ENCODE data around the gene SERPINA1. TPM values are rescaled to one million over a fixed set of nuclear protein-coding genes. Genes with fewer than 3 reads are reported as not detected.
"Not testable (repeated sequence)": the region's sequence is repeated elsewhere in the genome, so short reads cannot be mapped to it uniquely, and the experiment has no call there.

Gene SERPINA1
- total and polyA plus RNA-seq, 2 experiments from 2014 or later: 3,480 to 5,074 TPM

DNA sequence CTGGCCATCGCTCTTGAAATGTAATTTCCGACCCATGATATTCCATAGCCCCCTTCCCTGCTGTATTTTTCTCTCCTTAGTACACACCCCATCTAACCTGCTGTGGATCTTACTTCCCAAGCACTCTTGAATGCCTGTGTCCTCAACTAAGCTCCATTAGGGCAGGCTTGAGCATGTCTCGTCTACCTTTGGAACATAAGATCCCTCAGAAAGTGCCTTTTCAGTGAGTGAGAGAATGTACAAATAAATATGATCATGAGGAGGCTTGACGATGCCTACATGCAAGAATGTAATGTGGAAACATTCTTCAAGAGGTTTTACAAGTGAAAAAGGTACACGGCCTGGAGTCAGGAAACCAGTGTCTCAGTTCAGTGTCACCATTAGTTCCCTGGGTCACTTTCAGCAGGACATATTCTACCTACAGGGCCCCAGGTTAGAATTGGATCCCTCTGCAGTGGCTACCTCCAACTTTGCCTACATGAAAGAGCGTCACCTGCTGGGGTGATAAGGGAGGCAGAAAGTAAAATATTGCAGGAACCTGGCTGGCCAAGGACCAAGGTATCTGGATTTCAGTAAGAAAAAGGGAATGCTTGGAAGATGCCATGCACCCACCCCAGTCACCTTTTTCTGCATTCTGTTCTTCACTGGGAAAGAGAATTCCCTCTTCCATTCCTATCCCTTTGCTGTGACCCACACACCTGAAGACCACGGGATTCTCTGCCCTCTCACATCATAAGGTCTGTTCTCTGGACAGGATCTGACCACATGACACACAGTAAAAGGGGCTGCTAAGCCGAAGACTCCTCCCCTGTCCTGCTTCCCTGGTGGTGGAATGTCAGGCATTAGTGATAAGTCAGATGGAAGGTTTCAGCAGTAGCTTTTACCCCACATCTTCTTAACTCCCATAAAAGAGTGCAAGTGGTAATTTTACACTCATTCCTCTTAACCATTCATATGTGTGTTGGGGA is 24.6 kb upstream of the SERPINA1 start:
- H3K9me3 ChIP-seq (ENCODE audit: low read depth): no peaks in the 10 kb centered on the region
- no peak for TF ChIP-seq EZH2 (IDR thresholded peaks at IDR 0.05; ENCODE audit: borderline replicate concordance)
- TF ChIP-seq, protein P1, sequence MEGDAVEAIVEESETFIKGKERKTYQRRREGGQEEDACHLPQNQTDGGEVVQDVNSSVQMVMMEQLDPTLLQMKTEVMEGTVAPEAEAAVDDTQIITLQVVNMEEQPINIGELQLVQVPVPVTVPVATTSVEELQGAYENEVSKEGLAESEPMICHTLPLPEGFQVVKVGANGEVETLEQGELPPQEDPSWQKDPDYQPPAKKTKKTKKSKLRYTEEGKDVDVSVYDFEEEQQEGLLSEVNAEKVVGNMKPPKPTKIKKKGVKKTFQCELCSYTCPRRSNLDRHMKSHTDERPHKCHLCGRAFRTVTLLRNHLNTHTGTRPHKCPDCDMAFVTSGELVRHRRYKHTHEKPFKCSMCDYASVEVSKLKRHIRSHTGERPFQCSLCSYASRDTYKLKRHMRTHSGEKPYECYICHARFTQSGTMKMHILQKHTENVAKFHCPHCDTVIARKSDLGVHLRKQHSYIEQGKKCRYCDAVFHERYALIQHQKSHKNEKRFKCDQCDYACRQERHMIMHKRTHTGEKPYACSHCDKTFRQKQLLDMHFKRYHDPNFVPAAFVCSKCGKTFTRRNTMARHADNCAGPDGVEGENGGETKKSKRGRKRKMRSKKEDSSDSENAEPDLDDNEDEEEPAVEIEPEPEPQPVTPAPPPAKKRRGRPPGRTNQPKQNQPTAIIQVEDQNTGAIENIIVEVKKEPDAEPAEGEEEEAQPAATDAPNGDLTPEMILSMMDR (IDR thresholded peaks at IDR 0.05; ENCODE audit: poor library complexity): peak; percentile 45
- TF ChIP-seq EZH2phosphoT487 (IDR thresholded peaks at IDR 0.05; ENCODE audit: low read depth, severe bottlenecking, unreplicated experiment): no peak
- no peak for DNase-seq (ENCODE audit: low spot score)
- H4K20me1 ChIP-seq (ENCODE audit: insufficient read depth, poor library complexity, severe bottlenecking): no peaks in the 10 kb centered on the region
- 67% methylated on average over 8 of the region's 8 CpGs for WGBS (ENCODE audit: low lambda C conversion rate, missing lambda C conversion rate)
- H2AFZ ChIP-seq: no peak overlapping the region
- no peaks in the 10 kb centered on the region for H3K9me2 ChIP-seq (replicated peaks; ENCODE audit: insufficient read depth)
- no peak overlapping the region for H3K4me2 ChIP-seq
- H3K79me2 ChIP-seq: no peaks in the 10 kb centered on the region
- no peaks in the 10 kb centered on the region for H3K36me3 ChIP-seq (replicated peaks; ENCODE audit: insufficient read depth, low read depth)
- H3K27me3 ChIP-seq: no peaks in the 10 kb centered on the region
- H3K4me3 ChIP-seq: no peak overlapping the region
- peaks cover 8% of the 10 kb centered on the region for H3K4me1 ChIP-seq (ENCODE audit: insufficient read depth)
- peak overlapping the region; percentile 64 for H3K27ac ChIP-seq

DNA sequence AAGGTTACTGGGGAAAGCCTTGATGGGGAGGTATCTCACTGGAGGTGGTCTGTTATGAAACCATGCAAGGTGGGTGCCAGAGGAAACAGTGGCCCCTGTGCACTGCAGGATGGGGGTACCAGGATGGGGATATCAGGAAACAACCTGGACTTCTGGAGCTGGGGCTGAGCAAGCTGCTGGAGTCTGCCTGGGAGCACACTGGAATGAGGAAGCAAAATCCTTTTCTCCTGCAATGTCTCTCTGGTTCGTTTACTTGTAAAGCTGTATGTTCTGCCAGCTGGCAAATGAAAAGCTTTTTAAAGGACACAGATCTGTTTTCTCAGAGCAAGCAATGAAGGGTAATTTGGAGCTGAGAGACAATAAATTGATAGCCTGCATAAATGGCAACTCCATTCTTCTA is 23.2 kb upstream of the SERPINA1 start:
- DNase-seq (ENCODE audit: low spot score): no peak
- H3K4me1 ChIP-seq (ENCODE audit: insufficient read depth): peaks cover 8% of the 10 kb centered on the region
- no peaks in the 10 kb centered on the region for H3K9me2 ChIP-seq (replicated peaks; ENCODE audit: insufficient read depth)
- H3K79me2 ChIP-seq: no peaks in the 10 kb centered on the region
- H3K27me3 ChIP-seq: no peaks in the 10 kb centered on the region
- peak overlapping the region; percentile 21 for H2AFZ ChIP-seq
- WGBS (ENCODE audit: low lambda C conversion rate, missing lambda C conversion rate): 13% methylated on average over 1 of the region's 1 CpG
- no peaks in the 10 kb centered on the region for H4K20me1 ChIP-seq (ENCODE audit: insufficient read depth, poor library complexity, severe bottlenecking)
- peak overlapping the region; percentile 61 for H3K27ac ChIP-seq
- H3K36me3 ChIP-seq (replicated peaks; ENCODE audit: insufficient read depth, low read depth): no peaks in the 10 kb centered on the region
- H3K4me3 ChIP-seq: no peak overlapping the region
- TF ChIP-seq EZH2phosphoT487 (IDR thresholded peaks at IDR 0.05; ENCODE audit: low read depth, severe bottlenecking, unreplicated experiment) (no peak), EZH2 (IDR thresholded peaks at IDR 0.05; ENCODE audit: borderline replicate concordance) (no peak)
- TF ChIP-seq, protein P1 (IDR thresholded peaks at IDR 0.05; ENCODE audit: poor library complexity): no peak
- H3K9me3 ChIP-seq (ENCODE audit: low read depth): no peaks in the 10 kb centered on the region
- H3K4me2 ChIP-seq: peak overlapping the region; percentile 34

DNA sequence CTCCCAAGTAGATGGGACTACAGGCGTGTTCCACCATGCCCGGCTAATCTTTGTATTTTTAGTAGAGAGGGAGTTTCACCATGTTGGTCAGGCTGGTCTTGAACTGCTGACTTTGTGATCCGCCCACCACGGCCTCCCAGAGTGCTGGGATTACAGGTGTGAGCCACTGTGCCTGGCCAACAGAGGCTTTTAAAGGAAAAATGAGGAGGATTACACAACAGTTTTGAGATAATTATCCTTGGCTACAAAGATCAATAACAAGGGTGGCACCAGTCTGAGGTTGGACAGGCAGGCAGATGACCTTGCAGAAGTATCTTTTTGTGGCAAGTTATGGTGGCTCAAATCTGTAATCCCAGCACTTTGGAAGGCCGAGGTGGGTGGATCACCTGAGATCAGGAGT is 21.0 kb upstream of the SERPINA1 start:
- H3K27ac ChIP-seq; H4K20me1 ChIP-seq (ENCODE audit: insufficient read depth, poor library complexity, severe bottlenecking); H3K36me3 ChIP-seq (replicated peaks; ENCODE audit: insufficient read depth, low read depth); H3K9me2 ChIP-seq (replicated peaks; ENCODE audit: insufficient read depth); H3K9me3 ChIP-seq (ENCODE audit: low read depth); H3K4me1 ChIP-seq (ENCODE audit: insufficient read depth); H3K27me3 ChIP-seq; H2AFZ ChIP-seq; DNase-seq (ENCODE audit: low spot score); H3K4me3 ChIP-seq; H3K79me2 ChIP-seq; H3K4me2 ChIP-seq: not testable (repeated sequence)
- 88% methylated on average over 5 of the region's 5 CpGs for WGBS (ENCODE audit: low lambda C conversion rate, missing lambda C conversion rate)

DNA sequence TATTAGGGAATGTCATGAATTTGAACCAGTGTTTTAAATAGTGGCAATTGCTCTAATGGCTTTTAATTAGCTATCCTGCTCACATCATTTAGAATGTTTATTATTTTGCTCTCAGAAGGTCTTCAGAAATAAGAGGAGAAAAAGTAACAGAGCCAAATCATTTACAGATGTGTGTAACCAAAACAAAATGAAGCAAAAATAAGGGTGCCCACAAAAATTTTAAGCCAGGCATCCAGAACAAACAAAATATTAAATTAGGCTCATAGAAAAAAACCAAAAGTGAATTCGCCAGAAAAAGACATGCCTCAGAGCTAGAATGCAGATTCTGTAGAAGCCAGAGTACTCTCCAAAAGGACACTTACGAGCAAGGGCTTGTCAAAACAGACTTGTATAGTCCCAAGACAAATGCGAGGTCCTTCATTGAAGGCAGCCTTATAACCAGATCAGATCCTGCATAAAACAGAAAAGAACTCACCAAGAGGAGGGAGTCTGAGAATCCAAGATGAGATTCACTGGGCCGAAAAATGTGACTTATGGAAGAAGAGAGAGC is 20.2 kb upstream of the SERPINA1 start:
- Histone ChIP-seq H3K4me2 (no peak overlapping the region), H3K27me3 (no peaks in the 10 kb centered on the region), H3K4me1 (ENCODE audit: insufficient read depth) (peaks cover 8% of the 10 kb centered on the region), H3K36me3 (replicated peaks; ENCODE audit: insufficient read depth, low read depth) (no peaks in the 10 kb centered on the region), H2AFZ (no peak overlapping the region), H4K20me1 (ENCODE audit: insufficient read depth, poor library complexity, severe bottlenecking) (no peaks in the 10 kb centered on the region), H3K4me3 (no peak overlapping the region), H3K9me2 (replicated peaks; ENCODE audit: insufficient read depth) (no peaks in the 10 kb centered on the region), H3K79me2 (no peaks in the 10 kb centered on the region), H3K27ac (no peak overlapping the region), H3K9me3 (ENCODE audit: low read depth) (no peaks in the 10 kb centered on the region)
- no peak for DNase-seq (ENCODE audit: low spot score)
- WGBS (ENCODE audit: low lambda C conversion rate, missing lambda C conversion rate): 69% methylated on average over 4 of the region's 4 CpGs
- TF ChIP-seq, protein P1 (IDR thresholded peaks at IDR 0.05; ENCODE audit: poor library complexity): no peak
- TF ChIP-seq EZH2 (IDR thresholded peaks at IDR 0.05; ENCODE audit: borderline replicate concordance) (no peak), EZH2phosphoT487 (IDR thresholded peaks at IDR 0.05; ENCODE audit: low read depth, severe bottlenecking, unreplicated experiment) (no peak)
